Measurements from ENCODE around the gene PTH1R. TPM values are rescaled to one million over a fixed set of nuclear protein-coding genes. Genes with fewer than 3 reads are reported as not detected.

Gene PTH1R
- 2.6 and 3.1 TPM in 2 replicates for total RNA-seq (2014; rRNA removed; shearing (Covaris generic))
- polyA plus RNA-seq (2015; cell fraction: cytosol; rRNA removed) = 1.7 TPM in 2 replicates
- polyA plus RNA-seq (2015; cell fraction: nucleus; rRNA removed) = 2.4 and 3.9 TPM in 2 replicates

DNA sequence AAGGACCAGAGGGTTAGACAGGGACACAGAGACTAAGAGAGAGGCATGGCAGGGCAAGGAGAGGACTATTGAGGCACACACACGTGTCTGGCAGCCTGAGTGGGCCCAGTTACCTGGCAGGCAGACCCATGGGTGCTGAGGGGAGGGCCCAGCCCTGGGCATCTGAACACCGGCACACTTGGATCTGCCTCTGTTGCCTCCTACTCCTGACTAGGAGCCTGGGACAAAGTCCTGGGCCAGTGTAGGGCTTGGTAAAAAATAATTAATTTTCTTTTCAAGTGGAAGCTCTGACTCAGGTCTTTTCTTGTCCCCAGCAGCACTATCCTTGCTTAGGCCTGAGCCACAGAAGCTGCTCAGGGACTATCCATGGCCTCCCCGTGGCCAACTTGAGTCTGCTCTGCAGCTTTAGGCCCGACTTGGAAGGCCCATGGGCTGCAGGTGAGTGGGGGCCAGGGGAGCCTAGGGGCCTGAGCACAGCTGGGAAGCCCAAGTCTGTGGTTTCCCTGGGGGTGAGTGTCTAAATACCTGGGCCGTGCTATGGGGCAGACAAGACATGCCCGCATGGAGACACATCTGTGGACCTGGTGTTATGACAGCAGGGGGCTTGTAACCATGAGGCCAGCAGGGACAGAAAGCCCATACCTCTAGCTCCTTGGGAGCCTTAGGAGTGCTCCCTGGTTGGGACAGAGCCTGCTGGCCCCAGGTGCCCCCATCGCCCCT is at the start of gene PTH1R:
Gene PTH1R (plus strand): TSS at position 316 of the 720 bp plus-strand sequence. CDS start 5,839 bp downstream, outside the sequence.
- no peak for DNase-seq (ENCODE audit: low read depth)

DNA sequence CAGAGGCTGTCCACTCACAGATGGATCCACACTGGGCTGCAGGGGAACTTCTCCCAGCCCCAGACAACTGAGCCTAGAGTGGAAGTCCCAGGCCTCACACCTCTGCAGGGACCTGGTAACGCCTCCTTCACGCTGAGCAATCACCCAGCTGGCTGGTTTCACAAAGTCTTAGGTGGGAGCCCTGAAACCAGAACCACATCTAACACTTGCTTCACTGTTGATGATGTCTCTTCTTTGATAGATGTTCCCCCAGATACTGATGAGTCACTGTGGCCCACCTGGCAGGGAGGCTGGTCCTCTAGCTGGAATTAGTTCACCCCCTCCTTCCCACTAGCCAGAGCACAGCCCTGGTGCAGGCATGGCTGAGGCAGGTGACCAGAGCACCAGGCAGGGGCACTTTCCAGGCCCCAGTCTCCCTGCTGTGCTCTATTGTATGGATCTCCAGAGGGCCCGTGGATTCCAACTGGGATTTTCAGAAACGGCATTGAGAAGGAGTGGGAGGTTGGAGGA is 47.8 kb upstream of the PTH1R start:
- no peak for DNase-seq (ENCODE audit: low read depth)

DNA sequence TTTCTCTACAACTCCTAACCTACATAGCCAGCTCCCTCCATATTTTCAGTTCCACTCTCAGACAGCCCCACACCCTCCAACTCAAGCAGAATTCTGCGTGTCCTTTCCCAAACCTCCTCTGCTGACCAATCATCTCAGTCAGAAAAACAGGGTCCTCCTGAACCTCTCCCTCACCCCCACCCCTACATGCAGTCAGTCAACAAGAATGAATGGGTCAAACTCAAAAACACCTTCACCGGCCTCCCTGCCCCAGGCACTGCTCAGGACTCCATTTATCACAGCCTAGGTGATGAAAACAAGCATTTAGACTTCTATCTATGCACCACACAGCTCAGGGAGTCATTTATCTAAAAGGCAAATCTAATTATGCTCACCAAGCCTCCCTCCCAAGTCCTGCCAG is 46.7 kb upstream of the PTH1R start:
- DNase-seq (ENCODE audit: low read depth) = no peak

DNA sequence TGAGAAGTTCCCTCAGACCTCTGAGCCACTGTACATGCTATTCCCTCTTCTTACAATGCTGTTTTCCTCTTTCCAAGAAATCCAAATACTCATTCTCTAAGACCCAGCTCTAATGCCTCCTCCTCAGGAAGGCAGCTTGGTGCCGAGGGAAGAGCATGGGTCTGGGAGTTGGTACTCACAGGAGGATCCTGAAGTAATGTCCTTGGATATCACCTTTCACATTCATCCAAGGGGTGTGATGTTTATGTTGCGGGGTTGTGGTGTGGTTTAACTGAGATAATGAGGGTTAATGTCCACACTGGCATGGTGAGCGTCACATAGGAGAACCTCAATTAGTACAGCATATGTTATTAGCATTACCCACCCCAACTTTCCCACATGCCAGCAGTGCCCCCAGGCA is 46.2 kb upstream of the PTH1R start:
- DNase-seq (ENCODE audit: low read depth) = no peak

DNA sequence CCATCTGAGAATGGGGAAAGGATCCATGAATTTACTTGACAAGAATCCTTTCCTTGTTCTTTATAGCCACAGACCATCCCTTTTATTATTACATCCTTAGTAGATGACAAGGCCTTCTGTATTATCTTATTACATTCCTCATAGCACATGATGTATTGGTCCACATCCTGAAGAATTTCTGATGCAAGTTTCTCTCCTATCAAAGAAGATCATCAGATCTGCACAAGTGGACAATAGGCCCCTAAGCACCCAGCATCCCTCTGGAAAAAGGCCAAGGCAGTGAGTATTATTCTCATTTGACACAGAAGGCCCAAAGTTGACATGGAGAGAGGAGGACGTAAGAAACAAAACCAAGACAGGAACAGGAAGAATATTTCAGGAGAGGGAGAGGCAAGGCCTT is 45.7 kb upstream of the PTH1R start:
- no peak for DNase-seq (ENCODE audit: low read depth)

DNA sequence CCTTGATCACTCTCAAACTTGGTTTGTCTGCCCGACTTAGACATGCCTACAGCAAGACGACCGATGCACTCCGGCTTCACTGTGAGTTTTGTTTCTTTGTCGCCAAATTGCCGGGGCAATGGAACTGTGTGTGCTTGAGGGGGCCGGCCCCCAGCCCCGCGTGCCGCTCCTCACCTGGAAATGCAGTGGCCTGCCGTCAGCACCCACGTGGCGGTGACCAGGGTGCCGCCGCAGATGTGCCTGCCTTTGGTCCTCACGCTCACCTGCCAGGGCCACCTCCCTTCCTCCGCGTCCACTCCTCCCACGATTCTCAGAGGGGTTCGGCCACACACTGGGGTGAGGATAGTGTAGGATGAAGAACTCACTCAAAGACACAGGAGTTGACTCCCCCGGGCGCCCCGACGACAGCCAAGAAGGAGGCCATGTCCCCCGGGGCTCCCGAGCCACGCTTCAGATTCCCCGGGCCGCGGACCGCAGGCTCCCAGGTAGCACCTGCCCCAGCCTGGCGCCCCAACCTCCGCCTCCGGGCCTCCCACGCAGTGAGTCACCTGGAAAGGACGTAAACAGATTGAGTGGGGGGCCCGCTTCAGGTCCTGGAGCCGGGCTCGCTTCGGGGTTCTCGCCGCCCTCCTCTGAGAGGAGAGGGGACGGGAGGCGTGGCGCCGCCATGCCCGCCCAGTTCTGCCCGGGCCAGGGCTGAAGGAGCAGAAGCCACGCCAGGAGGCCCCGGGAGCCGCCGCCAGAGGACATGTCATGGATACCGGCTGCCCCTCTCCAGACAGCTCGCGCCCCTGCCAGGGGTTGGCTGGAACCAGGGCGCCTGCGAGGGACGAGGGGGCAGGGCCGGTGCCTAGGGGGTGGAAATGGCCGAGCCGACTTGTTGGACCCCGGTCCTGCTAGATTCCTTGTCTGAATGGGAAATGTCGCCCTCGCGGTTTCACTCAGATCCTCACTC is 43.9 kb upstream of the PTH1R start:
- no peak for DNase-seq (ENCODE audit: low read depth)

DNA sequence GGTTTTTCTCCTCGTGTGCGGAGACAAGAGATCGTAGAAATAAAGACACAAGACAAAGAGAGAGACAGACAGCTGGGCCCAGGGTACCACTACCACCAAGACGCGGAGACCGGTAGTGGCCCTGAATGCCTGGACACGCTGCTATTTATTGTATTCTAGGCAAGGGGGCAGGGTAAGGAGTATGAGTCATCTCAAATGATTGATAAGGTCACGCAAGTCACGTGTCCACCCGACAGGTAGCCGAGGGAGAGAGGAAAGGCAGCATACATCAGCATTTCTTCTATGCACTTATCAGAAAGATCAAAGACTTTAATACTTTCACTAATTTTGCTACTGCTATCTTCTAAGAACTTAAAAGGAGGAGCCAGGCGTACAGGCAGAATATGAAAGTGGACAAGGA is 42.5 kb upstream of the PTH1R start:
- DNase-seq (ENCODE audit: low read depth) = no peak

DNA sequence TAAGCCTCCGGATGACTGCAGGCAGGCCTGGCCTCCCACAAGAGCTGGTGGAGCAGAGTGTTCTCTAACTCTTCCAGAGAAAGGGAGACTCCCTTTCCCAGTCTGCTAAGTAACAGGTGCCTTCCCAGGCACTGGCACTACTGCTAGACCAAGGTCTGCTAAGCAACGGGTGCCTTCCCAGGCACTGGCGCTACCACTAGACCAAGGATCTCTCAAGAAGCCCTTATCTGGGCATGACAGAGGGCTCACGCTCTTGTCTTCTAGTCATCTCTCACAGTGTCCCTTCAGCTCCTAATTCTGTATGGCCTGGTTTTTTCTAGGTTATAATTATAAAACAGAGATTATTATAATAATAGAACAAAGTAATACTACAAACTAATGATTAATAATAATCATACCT is 42.0 kb upstream of the PTH1R start:
- no peak for DNase-seq (ENCODE audit: low read depth)

DNA sequence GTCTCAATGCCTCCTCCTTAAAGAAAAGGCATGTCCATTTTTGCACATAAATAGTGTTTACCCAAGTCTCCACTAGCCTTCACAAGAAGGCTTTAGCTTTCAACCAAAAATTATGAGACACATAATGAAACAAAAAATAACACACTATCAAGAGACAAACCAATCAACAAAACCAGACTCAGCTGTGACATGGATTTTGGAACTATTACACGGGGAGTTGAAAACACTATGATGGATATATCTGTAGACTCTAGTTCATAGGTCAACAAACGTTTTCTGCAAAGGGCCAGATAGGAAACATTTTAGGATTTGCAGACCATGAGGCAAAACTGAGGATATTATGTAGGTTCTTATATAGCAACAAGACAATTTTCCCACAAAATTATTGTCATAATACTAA is 39.2 kb upstream of the PTH1R start:
- no peak for DNase-seq (ENCODE audit: low read depth)

DNA sequence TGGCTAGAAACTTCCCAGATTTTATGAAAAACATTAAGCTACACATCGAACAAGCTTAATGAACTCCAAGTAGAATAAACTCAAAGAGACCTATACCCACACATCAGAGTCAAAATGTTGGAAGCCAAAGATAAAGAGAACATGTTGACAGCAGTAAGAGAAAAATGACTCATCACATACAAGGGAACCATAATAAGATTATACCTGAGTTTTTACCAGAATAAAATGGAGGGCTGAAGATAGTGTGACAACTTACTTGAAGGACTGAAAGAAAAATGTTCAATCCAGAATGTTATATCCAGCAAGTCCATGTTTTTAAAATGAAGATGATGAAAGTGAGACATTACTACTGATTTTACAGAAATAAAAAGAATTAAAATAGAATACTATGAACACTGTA is 37.0 kb upstream of the PTH1R start:
- DNase-seq (ENCODE audit: low read depth) = no peak

DNA sequence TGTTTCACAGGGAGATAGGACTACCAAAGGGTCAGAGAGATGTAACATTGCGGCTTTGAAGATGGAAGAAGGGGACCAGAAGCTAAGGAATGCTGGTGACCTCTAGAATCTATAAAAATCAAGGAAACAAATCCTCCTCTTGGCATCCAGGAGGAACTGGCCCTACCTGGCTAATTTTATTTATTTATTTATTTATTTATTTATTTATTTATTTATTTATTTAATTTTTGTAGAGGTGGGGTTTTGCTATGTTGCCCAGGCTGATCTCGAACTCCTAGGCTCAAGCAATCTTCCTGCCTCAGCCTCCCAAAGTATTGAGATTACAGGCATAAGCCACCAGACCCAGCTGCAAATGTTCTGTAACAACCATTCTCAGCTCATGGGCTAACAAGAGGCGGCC is 34.0 kb upstream of the PTH1R start:
- DNase-seq (ENCODE audit: low read depth) = no peak

DNA sequence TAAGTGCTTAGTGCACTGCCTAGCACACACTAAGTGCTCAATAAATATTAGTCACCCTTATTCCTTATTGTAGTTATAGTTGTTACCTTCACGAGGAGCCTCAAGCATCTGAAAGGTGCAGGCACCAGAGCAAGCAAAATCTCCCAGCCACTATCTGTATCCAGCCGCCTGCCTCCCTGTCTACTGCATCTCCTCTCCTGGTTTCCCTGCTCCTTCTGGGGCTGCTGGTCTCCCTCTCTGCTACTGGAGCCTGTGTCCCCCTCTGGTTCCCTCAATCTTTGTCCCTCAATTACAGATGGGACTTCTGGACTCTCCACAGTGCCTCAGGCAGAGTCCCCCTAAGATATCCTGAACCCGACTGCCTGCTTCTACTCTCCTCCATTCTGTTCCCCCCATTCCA is 33.1 kb upstream of the PTH1R start:
- DNase-seq (ENCODE audit: low read depth) = no peak

DNA sequence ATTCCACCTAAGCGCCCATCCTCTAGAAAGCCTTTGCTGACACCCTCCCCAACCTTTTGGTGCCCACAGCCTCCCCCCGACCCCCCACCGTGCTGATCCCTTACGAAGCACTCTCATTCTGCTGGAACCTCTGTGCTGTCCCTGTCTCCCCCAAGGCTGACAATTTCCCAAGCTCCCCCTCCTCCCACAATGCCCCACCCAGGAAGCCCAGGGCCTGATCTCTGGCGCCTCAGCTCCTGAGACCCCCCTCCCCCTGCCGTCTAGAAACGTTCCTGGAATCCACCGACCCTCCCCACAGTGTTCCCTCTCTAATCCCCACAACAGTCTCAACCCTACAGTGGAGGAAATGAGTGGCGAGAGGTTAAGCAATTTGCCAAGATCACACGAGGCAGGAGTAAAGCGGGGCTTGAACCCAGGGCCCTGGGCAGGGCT is 32.6 kb upstream of the PTH1R start:
- DNase-seq (ENCODE audit: low read depth) = no peak

DNA sequence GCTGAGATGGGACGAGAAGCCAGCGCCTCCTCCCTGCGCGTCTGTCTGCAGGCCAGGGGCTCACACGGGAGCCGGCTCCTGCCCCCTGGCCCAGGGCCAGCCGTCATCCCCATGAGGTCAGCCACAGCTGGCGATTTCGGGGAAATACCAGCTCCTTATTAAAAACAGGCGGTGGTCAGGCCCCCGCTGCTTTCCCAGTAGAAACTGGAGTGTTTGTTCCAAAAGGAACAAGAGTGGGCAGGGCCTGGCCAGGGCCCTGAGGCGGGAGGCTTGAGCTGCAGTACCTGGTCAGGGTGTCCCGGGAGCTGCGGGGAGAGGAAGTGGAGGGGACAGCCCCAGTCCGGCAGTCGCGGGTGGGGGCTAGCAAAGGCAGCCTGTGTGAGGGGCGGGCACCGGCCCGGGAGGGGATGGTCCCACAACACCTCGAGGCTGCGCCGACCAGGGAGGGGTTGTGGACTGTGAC is 32.1 kb upstream of the PTH1R start:
- DNase-seq (ENCODE audit: low read depth) = no peak

DNA sequence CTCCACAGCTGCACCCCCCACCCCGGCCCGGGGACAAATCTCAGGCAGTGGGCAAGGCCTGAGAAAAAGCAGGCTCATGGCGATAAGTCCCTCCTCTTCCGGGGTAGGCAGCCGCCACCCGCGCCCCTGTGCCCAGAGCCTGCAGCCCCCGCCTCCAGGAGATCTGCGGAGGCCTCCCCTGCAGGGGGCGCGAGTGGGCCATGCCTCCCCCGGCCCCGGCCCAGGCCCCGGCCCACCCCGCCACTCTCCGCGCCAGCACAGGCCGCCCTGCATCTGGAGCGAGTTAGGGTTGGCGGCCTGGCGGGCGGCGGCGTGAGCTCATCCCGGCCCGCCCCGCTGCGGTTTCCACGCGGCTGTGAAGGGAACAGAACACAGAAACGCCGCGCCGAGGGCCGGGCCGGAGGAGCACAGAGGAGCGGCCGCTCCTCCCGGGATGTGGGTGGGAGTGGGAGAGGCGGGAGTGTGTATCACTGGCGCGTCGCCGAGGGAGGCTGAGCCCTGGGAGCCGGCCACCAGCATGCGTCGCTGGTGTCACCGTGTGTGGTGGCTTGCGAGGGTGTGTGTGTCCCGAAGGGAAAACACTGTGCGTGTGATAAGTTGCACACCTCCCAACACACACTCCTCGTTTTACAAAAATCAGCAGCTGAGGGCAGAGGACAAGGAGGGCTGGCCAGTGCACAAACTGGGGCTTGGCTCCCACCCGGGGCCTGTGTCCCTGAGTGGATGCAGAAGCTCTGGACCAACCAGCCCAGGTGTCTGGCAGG is 31.5 kb upstream of the PTH1R start:
- DNase-seq (ENCODE audit: low read depth) = no peak

DNA sequence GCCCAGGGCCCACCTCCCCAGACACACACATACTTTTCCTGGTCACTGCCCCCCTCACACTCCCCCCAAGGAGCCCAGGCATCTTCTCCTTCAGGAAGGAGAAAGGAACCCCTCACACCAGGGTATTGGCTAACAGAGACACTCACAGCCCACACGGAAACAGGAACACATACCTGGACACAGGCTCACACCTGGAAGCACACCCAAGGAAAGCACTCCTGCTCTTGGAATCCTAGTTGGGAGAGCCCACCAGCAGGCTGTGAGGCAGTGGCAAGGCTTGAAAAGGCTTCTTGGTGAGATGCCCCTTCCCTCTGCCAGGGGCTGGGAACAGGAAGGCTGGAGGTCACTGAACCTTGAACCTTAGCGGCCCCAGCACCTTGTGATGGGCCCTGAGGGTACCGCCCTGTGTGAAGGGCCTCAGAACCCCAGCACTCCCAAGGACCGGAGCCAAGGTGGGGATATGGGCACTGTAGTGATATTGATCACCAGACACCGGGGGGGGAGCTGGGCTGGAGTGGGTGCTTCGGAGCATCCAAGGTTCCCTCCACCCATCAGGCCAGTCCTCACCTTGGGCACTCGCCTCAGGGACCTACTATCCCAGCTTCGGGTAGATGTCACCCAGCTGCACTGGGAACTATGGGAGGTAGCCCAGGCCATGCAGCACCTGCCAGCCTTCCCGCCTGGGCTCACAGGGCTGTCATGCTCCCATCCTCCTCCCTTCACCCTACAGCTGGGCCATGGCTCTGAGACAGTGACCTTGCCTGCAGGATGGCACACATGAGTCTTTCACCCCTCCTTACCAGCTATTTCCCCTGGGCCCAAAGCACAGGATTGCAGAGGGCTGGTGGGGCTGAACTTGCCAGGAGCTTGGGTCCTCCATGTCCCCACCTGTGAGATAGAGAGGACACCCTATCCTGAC is 30.6 kb upstream of the PTH1R start:
- DNase-seq (ENCODE audit: low read depth) = no peak

DNA sequence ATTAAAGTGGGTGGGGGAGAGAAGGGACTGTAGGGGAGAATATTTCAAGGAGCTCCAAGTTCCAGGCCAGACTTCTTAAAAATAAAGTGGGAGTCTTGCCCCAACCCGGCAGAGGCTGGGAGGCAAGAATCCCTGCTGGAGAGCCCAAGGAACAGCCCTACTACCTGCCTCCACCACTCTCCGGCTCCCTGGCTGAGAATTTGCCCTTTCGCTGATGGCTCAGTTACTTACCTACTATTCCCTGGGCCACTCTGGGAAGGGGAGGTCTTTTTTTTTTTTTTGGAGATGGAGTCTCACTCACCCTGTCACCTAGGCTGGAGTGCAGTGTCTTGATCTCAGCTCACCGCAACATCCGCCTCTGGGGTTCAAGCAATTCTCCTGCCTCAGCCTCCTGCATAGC is 29.8 kb upstream of the PTH1R start:
- no peak for DNase-seq (ENCODE audit: low read depth)

DNA sequence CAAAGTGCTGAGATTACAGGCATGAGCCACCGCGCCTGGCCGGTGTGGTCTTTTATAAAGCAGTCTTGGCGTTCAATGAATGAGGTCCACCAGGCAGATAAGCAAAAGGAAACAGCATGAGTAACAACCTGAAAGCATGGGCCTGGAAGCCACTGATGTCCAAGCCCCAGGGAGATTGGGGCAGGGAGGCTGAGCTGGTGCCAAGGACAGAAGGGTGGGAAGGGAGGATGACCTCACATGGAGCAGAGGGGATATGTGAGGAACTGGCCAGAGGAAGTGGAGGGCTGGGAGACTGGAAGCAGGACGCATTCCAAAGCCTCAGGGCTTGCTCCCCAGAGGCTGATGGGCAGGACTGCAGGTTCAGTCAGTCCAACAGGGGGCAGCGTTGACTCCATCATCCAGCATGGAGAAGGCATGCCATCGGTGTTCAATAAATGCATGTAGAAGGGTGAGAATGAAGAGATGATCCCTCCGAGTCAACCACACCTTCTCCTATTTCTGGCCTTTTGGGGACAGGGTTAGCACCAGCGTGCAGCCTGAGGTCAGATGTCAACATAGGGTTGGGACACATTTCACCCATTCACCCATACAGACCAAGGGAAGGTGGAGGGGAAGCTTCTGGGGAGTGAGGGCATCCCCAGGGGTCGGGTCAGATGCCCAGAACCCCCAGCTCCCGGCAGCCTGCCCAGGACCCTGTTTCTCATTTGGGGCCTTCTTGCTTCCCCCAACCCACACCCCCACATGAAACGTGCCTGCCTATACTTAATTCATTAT is 29.1 kb upstream of the PTH1R start:
- DNase-seq (ENCODE audit: low read depth) = peak; percentile 62

DNA sequence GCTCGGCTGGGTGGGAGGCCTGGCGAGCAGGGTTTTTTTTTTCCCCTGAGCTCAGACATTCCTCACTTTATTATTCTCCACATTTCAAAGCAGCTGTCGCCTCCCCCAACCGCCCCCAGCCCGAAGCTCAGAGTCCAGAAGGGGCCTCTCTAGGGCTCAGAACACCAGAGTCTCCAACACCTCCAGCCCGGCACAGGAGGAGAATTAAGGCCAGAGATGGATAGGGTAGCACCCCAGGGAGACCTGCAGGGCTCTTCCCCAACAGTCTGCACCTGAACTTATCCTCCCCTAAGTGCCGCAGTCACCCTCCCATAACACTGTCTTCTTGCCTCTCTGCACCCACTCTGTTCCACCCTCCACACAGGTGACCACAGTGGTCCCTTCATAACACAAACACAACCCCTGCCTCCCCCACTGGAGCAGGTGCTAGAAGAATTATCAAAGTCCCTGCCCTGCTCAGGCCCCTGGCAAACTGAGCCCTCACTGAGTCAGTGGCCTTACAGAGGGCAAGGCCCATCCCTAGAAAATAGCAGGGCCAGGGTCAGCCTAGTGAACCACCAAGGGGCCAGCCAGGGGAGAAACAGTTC is 28.4 kb upstream of the PTH1R start:
- no peak for DNase-seq (ENCODE audit: low read depth)
